Kidney (tissue), 14 donors: ENCODE data around the gene USB1. TPM values are rescaled to one million over a fixed set of nuclear protein-coding genes. Genes with fewer than 3 reads are reported as not detected.

Experiments
- DNase-seq, 5 donors: peaks; one replicate each; pipeline ENCODE4 v3.0.0-alpha.2; 2013 to 2020
- FAIRE-seq: peaks from 2 replicates; lab custom pipeline; 2012; peaks lifted over from hg19 to GRCh38; lab: Jason Lieb, UNC
- H3K27ac ChIP-seq, 2 donors: one replicate each; pipeline ENCODE4 v1.7.0; 2013; ENCODE audit warnings: low read depth in 2 of 2, low read length in 2 of 2, inconsistent platforms in 1 of 2
- H3K27me3 ChIP-seq: one replicate; pipeline ENCODE4 v1.7.1; 2013; ENCODE audit warnings: low read length, inconsistent platforms; ENCODE audit not compliant: control insufficient read depth, insufficient read depth
- H3K36me3 ChIP-seq, 3 donors: one replicate each; pipeline versions ENCODE4 v1.7.0 to v1.7.1; 2013; ENCODE audit warnings: low read length in 3 of 3, control low read depth in 1 of 3, inconsistent platforms in 1 of 3; ENCODE audit not compliant: insufficient read depth in 3 of 3, control insufficient read depth in 2 of 3
- H3K4me1 ChIP-seq, 3 donors: one replicate each; pipeline versions ENCODE4 v1.7.0 to v1.7.1; 2013; ENCODE audit warnings: low read length in 3 of 3, inconsistent platforms in 1 of 3, low read depth in 1 of 3; ENCODE audit not compliant: control insufficient read depth in 2 of 3, insufficient read depth in 2 of 3
- H3K4me3 ChIP-seq, 3 donors: one replicate each; pipeline versions ENCODE4 v1.7.0 to v1.8.1; 2013; ENCODE audit warnings: low read length in 3 of 3, control low read depth in 1 of 3, inconsistent platforms in 1 of 3
- H3K9ac ChIP-seq, 3 donors: one replicate each; pipeline versions ENCODE4 v1.7.0 to v1.7.1; 2013; ENCODE audit warnings: low read length in 3 of 3, control low read depth in 1 of 3, inconsistent platforms in 1 of 3
- H3K9me3 ChIP-seq, 3 donors: one replicate each; pipeline versions ENCODE4 v1.7.0 to v1.7.1; 2013; ENCODE audit warnings: low read length in 3 of 3, control low read depth in 1 of 3, inconsistent platforms in 1 of 3; ENCODE audit not compliant: control insufficient read depth in 2 of 3, insufficient read depth in 1 of 3
- intact Hi-C: fragments of 100-400 bp; cut with DNase I; formaldehyde crosslinking; loops from one replicate; pipeline ENCODE4 v1.11.1; 2022
- polyA plus RNA-seq: library from polyadenylated mRNA; stranded (reverse); fragments of 350-450 nt; fragmentation: Illumina TruSeq; extraction: RNeasy Lipid Tissue Mini Kit (QIAGEN cat#74804); gene quantifications from one replicate; pipeline ENCODE4 v1.2.3, GENCODE V29; 2014; ENCODE audit warnings: low read depth, low replicate concordance; ENCODE audit not compliant: insufficient read depth
- total RNA-seq: library from RNA; stranded (reverse); fragmentation: NEBNext Ultra II Directional; extraction: Animal tissue kit (Norgen Biotek cat#: 25700); gene quantifications from one replicate; pipeline ENCODE4 v1.2.1, GENCODE V29; 2021
- TF ChIP-seq, protein P1 (sequence below): IDR thresholded peaks from 3 replicates; pipeline ENCODE4 v1.5.1; 2012; ENCODE audit warnings: mild to moderate bottlenecking, moderate library complexity, borderline replicate concordance; ENCODE audit not compliant: insufficient read depth; ENCODE audit errors: extremely low read depth
- donor health status: control.
- donor health status: control.
- donor health status: control.
- donor health status: control.
- donor health status: control.
- donor health status: DM: yes; HTN: yes; CAD: no.
- donor health status: Normal renal cell carcinoma (clear cell type).

Gene USB1
- total and polyA plus RNA-seq, 2 donors from 2014 or later, result 18.3 to 32.8 TPM

DNA sequence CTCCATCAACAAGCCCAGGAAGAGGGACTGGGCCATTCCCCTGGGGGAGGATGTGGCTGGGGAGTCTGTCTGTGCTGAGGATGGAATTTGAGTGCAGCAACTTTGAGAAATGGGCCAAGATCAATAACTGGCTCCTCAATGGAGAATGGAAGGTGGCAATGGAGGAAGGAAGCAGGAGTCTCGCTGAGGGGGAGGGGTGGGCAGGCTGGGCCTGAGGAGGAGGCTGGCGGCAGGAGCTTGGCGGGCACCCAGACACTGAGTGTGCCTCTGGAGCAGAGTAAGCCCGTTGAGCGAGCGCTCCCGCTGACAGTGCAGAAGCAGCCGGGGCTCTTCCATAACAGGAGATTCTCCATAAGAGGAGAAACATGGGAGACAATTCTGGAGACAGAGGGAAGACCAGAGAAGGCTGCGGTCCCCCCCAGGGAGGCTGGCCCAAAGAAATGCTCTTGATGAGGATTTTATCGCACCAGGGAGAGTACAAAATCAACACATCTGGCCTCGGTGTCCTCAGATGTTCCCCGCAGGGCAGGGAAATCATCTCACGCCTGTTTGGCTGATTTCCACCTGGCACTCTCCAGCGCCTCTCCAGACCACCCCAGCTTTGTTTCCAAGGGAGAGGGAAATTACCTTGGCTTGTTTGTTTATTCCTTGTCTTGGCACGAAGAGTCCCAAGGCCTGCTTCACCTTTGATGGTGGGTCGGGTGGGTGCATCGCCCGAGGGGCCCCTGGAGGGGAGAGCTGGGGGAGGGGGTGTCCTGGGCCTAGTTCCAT, 21.6 kb downstream of the USB1 start:
- H3K9ac ChIP-seq, result no peak overlapping the region
- intact Hi-C loops, result loop anchor here (10.0 kb wide), 1 partner anchor 102 kb away; the partner anchor contains the start of gene CFAP20
- no peak overlapping the region for H3K4me3 ChIP-seq
- FAIRE-seq (no peak), DNase-seq (peak in 4 of 5 donors; percentile 14 to 84 (median 48))
- H3K27me3 ChIP-seq, result no peaks in the 10 kb centered on the region
- TF ChIP-seq, protein P1, sequence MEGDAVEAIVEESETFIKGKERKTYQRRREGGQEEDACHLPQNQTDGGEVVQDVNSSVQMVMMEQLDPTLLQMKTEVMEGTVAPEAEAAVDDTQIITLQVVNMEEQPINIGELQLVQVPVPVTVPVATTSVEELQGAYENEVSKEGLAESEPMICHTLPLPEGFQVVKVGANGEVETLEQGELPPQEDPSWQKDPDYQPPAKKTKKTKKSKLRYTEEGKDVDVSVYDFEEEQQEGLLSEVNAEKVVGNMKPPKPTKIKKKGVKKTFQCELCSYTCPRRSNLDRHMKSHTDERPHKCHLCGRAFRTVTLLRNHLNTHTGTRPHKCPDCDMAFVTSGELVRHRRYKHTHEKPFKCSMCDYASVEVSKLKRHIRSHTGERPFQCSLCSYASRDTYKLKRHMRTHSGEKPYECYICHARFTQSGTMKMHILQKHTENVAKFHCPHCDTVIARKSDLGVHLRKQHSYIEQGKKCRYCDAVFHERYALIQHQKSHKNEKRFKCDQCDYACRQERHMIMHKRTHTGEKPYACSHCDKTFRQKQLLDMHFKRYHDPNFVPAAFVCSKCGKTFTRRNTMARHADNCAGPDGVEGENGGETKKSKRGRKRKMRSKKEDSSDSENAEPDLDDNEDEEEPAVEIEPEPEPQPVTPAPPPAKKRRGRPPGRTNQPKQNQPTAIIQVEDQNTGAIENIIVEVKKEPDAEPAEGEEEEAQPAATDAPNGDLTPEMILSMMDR, result no peak
- peaks cover 3 to 12% (median 6%) of the 10 kb centered on the region in 3 donors for H3K4me1 ChIP-seq
- H3K36me3 ChIP-seq, result no peaks in the 10 kb centered on the region
- H3K9me3 ChIP-seq, result no peaks in the 10 kb centered on the region
- H3K27ac ChIP-seq, result no peak overlapping the region

DNA sequence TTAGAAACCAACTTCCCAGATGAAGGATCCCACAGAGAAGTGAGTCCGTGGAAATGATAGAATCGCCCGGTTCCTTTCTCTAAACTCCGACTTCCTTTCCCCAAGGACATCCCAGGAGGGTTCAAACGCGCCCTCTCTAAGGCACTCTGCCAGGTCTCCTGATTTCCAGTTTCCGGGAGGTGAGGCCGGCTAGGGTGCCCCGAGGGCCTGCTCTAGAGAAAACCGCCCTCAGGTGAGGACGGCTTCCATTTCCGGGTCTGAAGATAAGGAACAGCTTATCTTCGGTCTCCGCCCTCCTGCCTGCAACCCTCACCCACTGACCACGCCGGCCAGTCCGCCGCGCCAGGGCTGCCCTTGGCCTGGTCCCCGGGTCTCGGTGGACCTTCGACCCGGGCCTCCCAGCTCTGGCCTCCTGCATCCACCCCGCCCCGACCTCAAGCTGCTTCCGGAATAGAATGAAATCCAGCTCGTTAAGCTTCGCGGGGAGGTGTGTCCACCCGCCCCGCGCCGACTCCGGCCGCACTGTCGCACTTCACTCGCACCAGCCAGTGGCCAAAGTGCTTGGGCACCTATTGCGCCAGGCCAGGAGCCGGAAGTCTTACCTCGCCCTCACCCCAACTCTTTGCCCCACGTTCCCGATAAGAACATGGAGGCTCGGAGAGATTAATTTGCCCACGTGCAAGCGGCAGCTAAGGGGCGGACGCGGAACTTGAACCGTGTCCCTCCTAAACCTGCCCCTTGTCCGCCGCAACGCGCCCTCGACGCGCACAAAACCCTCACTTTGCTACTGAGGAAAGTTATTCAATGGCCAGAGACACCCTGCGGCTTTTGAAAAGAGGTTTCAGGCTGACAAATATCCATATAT, 23.5 kb downstream of the USB1 start:
- no peaks in the 10 kb centered on the region for H3K36me3 ChIP-seq
- peak overlapping the region; percentile 21 to 68 (median 51) for H3K4me3 ChIP-seq
- H3K9me3 ChIP-seq, result no peaks in the 10 kb centered on the region
- H3K4me1 ChIP-seq, result peaks cover 3 to 22% (median 15%) of the 10 kb centered on the region in 3 donors
- TF ChIP-seq, protein P1, result no peak
- H3K27ac ChIP-seq, result peak overlapping the region; percentile 63
- H3K9ac ChIP-seq, result peak overlapping the region in 2 of 3 donors; percentile 39 to 67
- DNase-seq, result peak in 3 of 5 donors; percentile 38 to 84 (median 46)
- intact Hi-C loops, result loop anchor here (10.0 kb wide), 1 partner anchor 100 kb away; the partner anchor contains the start of gene CFAP20
- no peak for FAIRE-seq
- no peaks in the 10 kb centered on the region for H3K27me3 ChIP-seq

DNA sequence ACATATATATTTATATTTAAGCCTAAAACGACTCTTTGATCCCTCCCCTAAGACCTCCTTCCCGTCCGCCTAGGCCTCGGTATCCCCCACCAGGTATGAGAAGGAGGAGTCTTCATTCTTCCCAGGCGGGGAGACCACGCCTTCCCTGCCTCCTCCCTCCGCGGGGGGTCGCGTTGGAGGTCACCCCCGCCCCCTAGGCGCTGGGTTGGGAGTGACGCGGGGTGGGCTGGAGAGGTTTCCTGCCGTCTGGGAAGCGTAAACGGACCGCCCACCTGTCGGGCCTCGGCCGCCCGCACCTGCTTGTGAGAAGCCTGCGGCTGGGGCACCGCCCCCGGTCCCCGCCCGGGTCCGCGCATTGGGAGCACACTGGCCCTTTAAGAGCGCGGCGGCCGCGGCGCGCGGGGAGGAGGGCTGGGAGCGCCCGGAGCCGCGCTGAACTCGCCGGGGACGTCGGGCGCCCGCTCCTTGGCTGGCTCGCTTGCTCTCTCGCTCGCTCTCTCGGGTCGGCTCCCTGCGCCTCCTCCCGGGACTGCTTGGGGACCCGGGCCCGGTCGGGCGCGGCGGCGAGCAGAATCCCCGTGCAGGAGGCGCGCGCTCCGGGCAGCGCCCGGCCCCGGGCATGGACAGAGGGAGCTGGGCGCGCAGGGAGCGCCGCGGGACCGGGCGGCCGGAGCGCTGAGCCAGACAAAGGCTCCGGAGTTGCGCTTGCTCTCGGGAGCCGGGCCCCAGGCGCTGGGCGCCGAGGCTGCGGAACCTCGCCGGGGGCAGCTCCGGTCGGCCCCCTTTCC, 24.3 kb downstream of the USB1 start, which contains the start of gene MMP15:
Gene MMP15, plus strand, starts transcription at position 404 of the 788 bp plus-strand sequence. CDS start 597 bp downstream, outside the sequence.
- FAIRE-seq, result no peak

More for the DNA sequence above, 24.3 kb downstream of the USB1 start, which contains the start of gene MMP15:
- Histone ChIP-seq H3K36me3 (no peaks in the 10 kb centered on the region), H3K9ac (peak within 1 kb of the TSS in 2 of 3 donors; percentile 39 to 67), H3K9me3 (no peaks in the 10 kb centered on the region), H3K4me1 (peaks cover 3 to 24% (median 15%) of the 10 kb centered on the region in 3 donors), H3K27ac (peak within 1 kb of the TSS; percentile 74 to 80), H3K27me3 (no peaks in the 10 kb centered on the region), H3K4me3 (peak within 1 kb of the TSS; percentile 21 to 68 (median 51))
- intact Hi-C loops, result loop anchor here (10.0 kb wide), 1 partner anchor 99 kb away; the partner anchor contains the start of gene CFAP20
- DNase-seq, result peak; percentile 91 to 97 (median 93)
- TF ChIP-seq, protein P1, result no peak
